Measurements from ENCODE around the gene HES5.
"Not testable (repeated sequence)": the region's sequence is repeated elsewhere in the genome, so short reads cannot be mapped to it uniquely, and the experiment has no call there.

DNA sequence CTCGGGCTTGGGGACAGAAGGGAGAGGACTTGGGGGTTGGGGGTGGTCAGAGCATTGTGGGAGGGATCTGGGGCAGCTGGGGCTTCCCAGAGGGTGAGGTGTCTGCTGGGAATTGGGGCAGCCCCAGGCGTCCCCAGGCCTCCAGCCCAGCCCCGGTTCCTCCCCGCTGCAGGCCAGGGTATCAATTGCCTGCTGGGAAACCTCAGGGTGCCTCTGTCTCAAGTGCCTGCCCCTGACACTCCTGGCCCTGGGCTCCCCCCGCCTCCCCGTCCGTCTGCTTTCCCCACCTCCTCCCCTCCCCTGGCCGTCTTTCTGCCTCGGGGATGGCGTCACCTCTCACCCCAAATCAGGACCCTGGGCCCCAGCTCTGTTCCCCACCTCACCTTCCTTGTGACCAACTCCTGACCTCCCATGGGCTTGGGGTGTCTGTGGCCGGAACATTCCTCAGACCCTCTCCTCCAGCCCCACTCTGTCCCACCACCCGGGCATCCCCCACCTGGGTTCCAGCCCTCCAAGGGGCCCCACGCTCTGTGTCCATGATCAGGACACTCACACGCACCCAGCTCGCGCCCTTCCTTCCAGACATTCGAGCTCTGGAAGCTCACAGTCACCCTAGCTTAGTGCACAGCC lies 38.2 kb upstream of the HES5 start:
- TF ChIP-seq, protein P1, sequence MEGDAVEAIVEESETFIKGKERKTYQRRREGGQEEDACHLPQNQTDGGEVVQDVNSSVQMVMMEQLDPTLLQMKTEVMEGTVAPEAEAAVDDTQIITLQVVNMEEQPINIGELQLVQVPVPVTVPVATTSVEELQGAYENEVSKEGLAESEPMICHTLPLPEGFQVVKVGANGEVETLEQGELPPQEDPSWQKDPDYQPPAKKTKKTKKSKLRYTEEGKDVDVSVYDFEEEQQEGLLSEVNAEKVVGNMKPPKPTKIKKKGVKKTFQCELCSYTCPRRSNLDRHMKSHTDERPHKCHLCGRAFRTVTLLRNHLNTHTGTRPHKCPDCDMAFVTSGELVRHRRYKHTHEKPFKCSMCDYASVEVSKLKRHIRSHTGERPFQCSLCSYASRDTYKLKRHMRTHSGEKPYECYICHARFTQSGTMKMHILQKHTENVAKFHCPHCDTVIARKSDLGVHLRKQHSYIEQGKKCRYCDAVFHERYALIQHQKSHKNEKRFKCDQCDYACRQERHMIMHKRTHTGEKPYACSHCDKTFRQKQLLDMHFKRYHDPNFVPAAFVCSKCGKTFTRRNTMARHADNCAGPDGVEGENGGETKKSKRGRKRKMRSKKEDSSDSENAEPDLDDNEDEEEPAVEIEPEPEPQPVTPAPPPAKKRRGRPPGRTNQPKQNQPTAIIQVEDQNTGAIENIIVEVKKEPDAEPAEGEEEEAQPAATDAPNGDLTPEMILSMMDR (IDR thresholded peaks at IDR 0.05): not testable (repeated sequence)
- not testable (repeated sequence) for TF ChIP-seq POLR2A (IDR thresholded peaks at IDR 0.05)
